ENCODE results near the gene PAX5.

The PAX5 gene

GRCh38 chr9:36834736-36835135 lies 199.3 kb downstream of the PAX5 start:
- DNase-seq (ENCODE audit: low spot score) = no peak

- no peak for DNase-seq (ENCODE audit: low spot score)
Measured at GRCh38 chr9:36833954-36834353, 200.1 kb downstream of the PAX5 start.

- DNase-seq (ENCODE audit: low spot score) = no peak
Measured at GRCh38 chr9:36832164-36832795, 201.8 kb downstream of the PAX5 start.

GRCh38 chr9:36831381-36832161 lies 202.5 kb downstream of the PAX5 start:
- DNase-seq (ENCODE audit: low spot score) = no peak

GRCh38 chr9:36828611-36829013 lies 205.5 kb downstream of the PAX5 start:
- no peak for DNase-seq (ENCODE audit: low spot score)

GRCh38 chr9:36827593-36827992 lies 206.5 kb downstream of the PAX5 start:
- no peak for DNase-seq (ENCODE audit: low spot score)

- no peak for DNase-seq (ENCODE audit: low spot score)
Measured at GRCh38 chr9:36826581-36826980, 207.5 kb downstream of the PAX5 start.

GRCh38 chr9:36825179-36825578 lies 208.9 kb downstream of the PAX5 start:
- DNase-seq (ENCODE audit: low spot score) = no peak

GRCh38 chr9:36823934-36824333 lies 210.1 kb downstream of the PAX5 start:
- no peak for DNase-seq (ENCODE audit: low spot score)

GRCh38 chr9:36823466-36823865 lies 210.6 kb downstream of the PAX5 start:
- DNase-seq (ENCODE audit: low spot score) = no peak

- DNase-seq (ENCODE audit: low spot score) = no peak
Measured at GRCh38 chr9:36822201-36822600, 211.9 kb downstream of the PAX5 start.

GRCh38 chr9:36820392-36820861 lies 213.6 kb downstream of the PAX5 start:
- DNase-seq (ENCODE audit: low spot score) = no peak

GRCh38 chr9:36818965-36819870 lies 214.8 kb downstream of the PAX5 start:
- no peak for DNase-seq (ENCODE audit: low spot score)

GRCh38 chr9:36818242-36818938 lies 215.7 kb downstream of the PAX5 start:
- no peak for DNase-seq (ENCODE audit: low spot score)

- no peak for DNase-seq (ENCODE audit: low spot score)
Measured at GRCh38 chr9:36817160-36817834, 216.8 kb downstream of the PAX5 start.

GRCh38 chr9:36816371-36816770 lies 217.7 kb downstream of the PAX5 start:
- DNase-seq (ENCODE audit: low spot score) = no peak

GRCh38 chr9:36815566-36816348 lies 218.3 kb downstream of the PAX5 start:
- DNase-seq (ENCODE audit: low spot score) = no peak

- no peak for DNase-seq (ENCODE audit: low spot score)
Measured at GRCh38 chr9:36815023-36815422, 219.0 kb downstream of the PAX5 start.

GRCh38 chr9:36813154-36813553 lies 220.9 kb downstream of the PAX5 start:
- no peak for DNase-seq (ENCODE audit: low spot score)

GRCh38 chr9:36812556-36812955 lies 221.5 kb downstream of the PAX5 start:
- no peak for DNase-seq (ENCODE audit: low spot score)

- no peak for DNase-seq (ENCODE audit: low spot score)
Measured at GRCh38 chr9:36808251-36808650, 225.8 kb downstream of the PAX5 start.

Measured in AG08396 (cell line).